Skeletal muscle tissue (tissue), 4 donors: ENCODE results near the gene KAZALD1. TPM values are rescaled to one million over a fixed set of nuclear protein-coding genes. Genes with fewer than 3 reads are reported as not detected.
A peak's percentile ranks its signal among the peaks of the same experiment; 100 is the strongest.

Experiments used
- H3K27ac ChIP-seq: one replicate; pipeline ENCODE4 v1.7.0; 2013; ENCODE audit warnings: mild to moderate bottlenecking, low read depth, low read length, inconsistent platforms
- H3K27me3 ChIP-seq, 3 donors: one replicate each; pipeline ENCODE4 v1.7.0; 2013; ENCODE audit warnings: low read length in 3 of 3; ENCODE audit not compliant: control insufficient read depth in 3 of 3, insufficient read depth in 3 of 3
- H3K36me3 ChIP-seq, 3 donors: one replicate each; pipeline ENCODE4 v1.7.0; 2013; ENCODE audit warnings: low read length in 3 of 3; ENCODE audit not compliant: control insufficient read depth in 3 of 3, insufficient read depth in 3 of 3
- H3K4me1 ChIP-seq, 3 donors: one replicate each; pipeline ENCODE4 v1.7.0; 2013; ENCODE audit warnings: low read length in 3 of 3, mild to moderate bottlenecking in 3 of 3; ENCODE audit not compliant: control insufficient read depth in 3 of 3, insufficient read depth in 3 of 3
- H3K4me3 ChIP-seq, 3 donors: one replicate each; pipeline ENCODE4 v1.7.0; 2013; ENCODE audit warnings: low read length in 3 of 3
- H3K9ac ChIP-seq, 3 donors: one replicate each; pipeline ENCODE4 v1.7.0; 2013; ENCODE audit warnings: low read length in 3 of 3, mild to moderate bottlenecking in 3 of 3, moderate library complexity in 2 of 3, low read depth in 1 of 3
- H3K9me3 ChIP-seq, 3 donors: one replicate each; pipeline ENCODE4 v1.7.0; 2013; ENCODE audit warnings: low read length in 3 of 3; ENCODE audit not compliant: control insufficient read depth in 3 of 3
- total RNA-seq: library from RNA; depleted of rRNA; stranded (reverse); fragments of >200 nt; gene quantifications from one replicate; pipeline ENCODE4 v1.2.3, GENCODE V29; 2014
- donor health status: Osteomylitis.

KAZALD1 gene
- total RNA-seq, 1 donor from 2014 or later, result 23.5 TPM

- Histone ChIP-seq H3K36me3 (peaks cover 0 to 9% (median 2%) of the 10 kb centered on the region in 3 donors), H3K27me3 (peaks cover 25 to 29% (median 27%) of the 10 kb centered on the region in 3 donors), H3K9ac (no peak overlapping the region), H3K4me1 (peaks cover 14 to 17% (median 16%) of the 10 kb centered on the region in 3 donors), H3K9me3 (no peaks in the 10 kb centered on the region), H3K27ac (no peak overlapping the region), H3K4me3 (no peak overlapping the region)
Measured at GRCh38 chr10:101044117-101044516, 17.7 kb upstream of the KAZALD1 start.

- H3K27me3 ChIP-seq, result peaks cover 41 to 43% (median 42%) of the 10 kb centered on the region in 3 donors
- peaks cover 17 to 25% (median 19%) of the 10 kb centered on the region in 3 donors for H3K4me1 ChIP-seq
- no peak overlapping the region for H3K4me3 ChIP-seq
- H3K9ac ChIP-seq, result no peak overlapping the region
- H3K36me3 ChIP-seq, result no peaks in the 10 kb centered on the region
- H3K27ac ChIP-seq, result no peak overlapping the region
- no peaks in the 10 kb centered on the region for H3K9me3 ChIP-seq
Measured at GRCh38 chr10:101046332-101047238, 15.2 kb upstream of the KAZALD1 start.

- H3K4me3 ChIP-seq, result no peak overlapping the region
- H3K27me3 ChIP-seq, result peaks cover 41 to 43% (median 42%) of the 10 kb centered on the region in 3 donors
- no peak overlapping the region for H3K9ac ChIP-seq
- H3K4me1 ChIP-seq, result peaks cover 14 to 25% (median 20%) of the 10 kb centered on the region in 3 donors
- no peak overlapping the region for H3K27ac ChIP-seq
- H3K9me3 ChIP-seq, result no peaks in the 10 kb centered on the region
- H3K36me3 ChIP-seq, result no peaks in the 10 kb centered on the region
Measured at GRCh38 chr10:101047268-101047667, 14.5 kb upstream of the KAZALD1 start.

- H3K4me3 ChIP-seq, result no peak overlapping the region
- no peaks in the 10 kb centered on the region for H3K36me3 ChIP-seq
- peaks cover 7 to 21% (median 11%) of the 10 kb centered on the region in 3 donors for H3K4me1 ChIP-seq
- H3K27ac ChIP-seq, result no peak overlapping the region
- H3K9me3 ChIP-seq, result no peaks in the 10 kb centered on the region
- H3K27me3 ChIP-seq, result peaks cover 41 to 43% (median 42%) of the 10 kb centered on the region in 3 donors
- H3K9ac ChIP-seq, result no peak overlapping the region
Measured at GRCh38 chr10:101047961-101048892, 13.6 kb upstream of the KAZALD1 start.

- peak overlapping the region; percentile 15 to 60 (median 42) for H3K4me3 ChIP-seq
- peaks cover 4 to 18% (median 7%) of the 10 kb centered on the region in 3 donors for H3K4me1 ChIP-seq
- H3K9ac ChIP-seq, result peak overlapping the region in 1 of 3 donors; percentile 72
- no peak overlapping the region for H3K27ac ChIP-seq
- peaks cover 41 to 43% (median 42%) of the 10 kb centered on the region in 3 donors for H3K27me3 ChIP-seq
- H3K36me3 ChIP-seq, result no peaks in the 10 kb centered on the region
- H3K9me3 ChIP-seq, result no peaks in the 10 kb centered on the region
Measured at GRCh38 chr10:101050208-101051069, 11.3 kb upstream of the KAZALD1 start.

GRCh38 chr10:101052285-101052684 is 9.5 kb upstream of the KAZALD1 start:
- Histone ChIP-seq H3K27me3 (peaks cover 32 to 34% (median 34%) of the 10 kb centered on the region in 3 donors), H3K9ac (peak overlapping the region in 2 of 3 donors; percentile 0 to 7), H3K9me3 (no peaks in the 10 kb centered on the region)

GRCh38 chr10:101053516-101053915 is 8.3 kb upstream of the KAZALD1 start:
- Histone ChIP-seq H3K4me1 (peaks cover 4 to 18% (median 7%) of the 10 kb centered on the region in 3 donors), H3K36me3 (no peaks in the 10 kb centered on the region), H3K9me3 (no peaks in the 10 kb centered on the region), H3K9ac (no peak overlapping the region), H3K4me3 (no peak overlapping the region), H3K27me3 (peaks cover 20 to 22% (median 22%) of the 10 kb centered on the region in 3 donors), H3K27ac (no peak overlapping the region)

More at GRCh38 chr10:101052285-101052684, 9.5 kb upstream of the KAZALD1 start:
- peaks cover 4 to 18% (median 7%) of the 10 kb centered on the region in 3 donors for H3K4me1 ChIP-seq
- H3K36me3 ChIP-seq, result no peaks in the 10 kb centered on the region
- H3K27ac ChIP-seq, result peak overlapping the region; percentile 15
- H3K4me3 ChIP-seq, result no peak overlapping the region

GRCh38 chr10:101054351-101054750 is 7.4 kb upstream of the KAZALD1 start:
- H3K9ac ChIP-seq, result no peak overlapping the region
- H3K36me3 ChIP-seq, result no peaks in the 10 kb centered on the region
- H3K4me1 ChIP-seq, result peaks cover 4 to 18% (median 8%) of the 10 kb centered on the region in 3 donors
- no peak overlapping the region for H3K27ac ChIP-seq
- peaks cover 11 to 14% (median 14%) of the 10 kb centered on the region in 3 donors for H3K27me3 ChIP-seq
- H3K9me3 ChIP-seq, result no peaks in the 10 kb centered on the region
- H3K4me3 ChIP-seq, result no peak overlapping the region

- Histone ChIP-seq H3K36me3 (no peaks in the 10 kb centered on the region), H3K9me3 (no peaks in the 10 kb centered on the region), H3K27ac (no peak overlapping the region), H3K4me3 (no peak overlapping the region), H3K9ac (no peak overlapping the region), H3K4me1 (peaks cover 4 to 18% (median 13%) of the 10 kb centered on the region in 3 donors), H3K27me3 (peaks cover 6 to 11% (median 10%) of the 10 kb centered on the region in 3 donors)
Measured at GRCh38 chr10:101054876-101055275, 6.9 kb upstream of the KAZALD1 start.
